Chondrocyte (in vitro differentiated cells): ENCODE data around the gene TYSND1. TPM values are rescaled to one million over a fixed set of nuclear protein-coding genes. Genes with fewer than 3 reads are reported as not detected.
"Not testable (repeated sequence)": the region's sequence is repeated elsewhere in the genome, so short reads cannot be mapped to it uniquely, and the experiment has no call there.

Experiments
- DNase-seq: peaks from one replicate; pipeline ENCODE4 v3.0.0; 2021; ENCODE audit warnings: mixed read lengths, low spot score
- H3K27ac Mint-ChIP-seq: one replicate; pipeline ENCODE4 v1.8.0; 2021; ENCODE audit warnings: mild to moderate bottlenecking, moderate library complexity, mixed read lengths; ENCODE audit not compliant: unreplicated experiment
- H3K27me3 Mint-ChIP-seq: 2 replicates; pipeline ENCODE4 v1.8.0; 2021; ENCODE audit warnings: low read depth, mixed read lengths
- H3K36me3 Mint-ChIP-seq: 2 replicates; pipeline ENCODE4 v1.8.0; 2021; ENCODE audit warnings: low read depth, mixed read lengths
- H3K4me1 Mint-ChIP-seq: 2 replicates; pipeline ENCODE4 v1.8.0; 2021; ENCODE audit warnings: low read depth, mild to moderate bottlenecking, mixed read lengths
- H3K4me3 Mint-ChIP-seq: one replicate; pipeline ENCODE4 v1.8.0; 2021; ENCODE audit warnings: mild to moderate bottlenecking, moderate library complexity, mixed read lengths; ENCODE audit not compliant: unreplicated experiment
- H3K9me3 Mint-ChIP-seq: 2 replicates; pipeline ENCODE4 v1.8.0; 2021; ENCODE audit warnings: low read depth, mixed read lengths
- total RNA-seq: library from RNA; stranded (reverse); gene quantifications from 3 replicates; pipeline ENCODE4 v1.2.1, GENCODE V29; 2021
- TF ChIP-seq, protein P1 (sequence below): fragments of 200-600 bp; sonication (generic); IDR thresholded peaks from 2 replicates; pipeline ENCODE4 v1.5.0; 2021; ENCODE audit warnings: antibody characterized with exemption, mild to moderate bottlenecking, moderate library complexity

Gene TYSND1
- total RNA-seq, 1 donor from 2014 or later = 9.4 TPM

DNA sequence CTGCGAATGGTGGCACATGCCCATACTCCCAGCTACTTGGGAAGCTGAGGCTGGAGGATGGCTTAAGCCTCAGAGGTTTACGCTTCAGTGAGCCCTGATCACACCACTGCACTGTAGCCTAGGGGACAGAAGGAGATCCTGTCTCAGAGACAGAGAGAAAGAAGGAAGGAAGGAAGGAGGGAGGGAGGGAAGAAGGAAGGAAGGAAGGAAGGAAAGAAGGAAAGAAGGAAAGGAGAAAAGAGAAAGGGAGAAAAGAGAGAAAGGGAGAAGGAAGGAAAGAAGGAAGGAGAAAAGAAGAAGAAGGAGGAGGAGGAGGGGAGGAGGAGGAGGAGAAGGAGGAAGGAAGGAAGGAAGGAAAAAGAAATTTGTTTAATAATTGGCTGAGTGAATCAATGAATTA lies 36.8 kb upstream of the TYSND1 start:
- H3K4me1 Mint-ChIP-seq = peaks cover 2% of the 10 kb centered on the region
- H3K9me3 Mint-ChIP-seq = peaks cover 11% of the 10 kb centered on the region
- TF ChIP-seq, protein P1, sequence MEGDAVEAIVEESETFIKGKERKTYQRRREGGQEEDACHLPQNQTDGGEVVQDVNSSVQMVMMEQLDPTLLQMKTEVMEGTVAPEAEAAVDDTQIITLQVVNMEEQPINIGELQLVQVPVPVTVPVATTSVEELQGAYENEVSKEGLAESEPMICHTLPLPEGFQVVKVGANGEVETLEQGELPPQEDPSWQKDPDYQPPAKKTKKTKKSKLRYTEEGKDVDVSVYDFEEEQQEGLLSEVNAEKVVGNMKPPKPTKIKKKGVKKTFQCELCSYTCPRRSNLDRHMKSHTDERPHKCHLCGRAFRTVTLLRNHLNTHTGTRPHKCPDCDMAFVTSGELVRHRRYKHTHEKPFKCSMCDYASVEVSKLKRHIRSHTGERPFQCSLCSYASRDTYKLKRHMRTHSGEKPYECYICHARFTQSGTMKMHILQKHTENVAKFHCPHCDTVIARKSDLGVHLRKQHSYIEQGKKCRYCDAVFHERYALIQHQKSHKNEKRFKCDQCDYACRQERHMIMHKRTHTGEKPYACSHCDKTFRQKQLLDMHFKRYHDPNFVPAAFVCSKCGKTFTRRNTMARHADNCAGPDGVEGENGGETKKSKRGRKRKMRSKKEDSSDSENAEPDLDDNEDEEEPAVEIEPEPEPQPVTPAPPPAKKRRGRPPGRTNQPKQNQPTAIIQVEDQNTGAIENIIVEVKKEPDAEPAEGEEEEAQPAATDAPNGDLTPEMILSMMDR = no peak
- H3K27me3 Mint-ChIP-seq = peaks cover 7% of the 10 kb centered on the region
- H3K36me3 Mint-ChIP-seq = no peaks in the 10 kb centered on the region
- no peak overlapping the region for H3K4me3 Mint-ChIP-seq
- no peak for DNase-seq
- H3K27ac Mint-ChIP-seq = no peak overlapping the region

DNA sequence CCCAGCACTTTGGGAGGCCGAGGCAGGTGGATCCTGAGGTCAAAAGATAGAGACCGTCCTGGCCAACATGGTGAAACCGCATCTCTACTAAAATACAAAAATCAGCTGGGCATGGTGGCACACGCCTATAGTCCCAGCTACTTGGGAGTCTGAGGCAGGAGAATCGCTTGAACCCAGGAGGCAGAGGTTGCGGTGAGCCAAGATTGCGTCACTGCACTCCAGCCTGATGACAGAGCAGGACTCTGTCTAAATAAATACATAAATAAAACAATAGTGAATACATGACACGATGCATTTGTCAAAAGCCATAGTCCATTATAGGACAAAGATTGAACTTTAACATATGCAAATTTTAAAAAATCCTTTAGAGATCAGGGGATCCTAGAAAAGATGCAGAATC lies 32.7 kb upstream of the TYSND1 start:
- DNase-seq, H3K4me1 Mint-ChIP-seq, H3K36me3 Mint-ChIP-seq, H3K27ac Mint-ChIP-seq, H3K27me3 Mint-ChIP-seq, H3K4me3 Mint-ChIP-seq: not testable (repeated sequence)
- H3K9me3 Mint-ChIP-seq = peaks cover 11% of the 10 kb centered on the region

DNA sequence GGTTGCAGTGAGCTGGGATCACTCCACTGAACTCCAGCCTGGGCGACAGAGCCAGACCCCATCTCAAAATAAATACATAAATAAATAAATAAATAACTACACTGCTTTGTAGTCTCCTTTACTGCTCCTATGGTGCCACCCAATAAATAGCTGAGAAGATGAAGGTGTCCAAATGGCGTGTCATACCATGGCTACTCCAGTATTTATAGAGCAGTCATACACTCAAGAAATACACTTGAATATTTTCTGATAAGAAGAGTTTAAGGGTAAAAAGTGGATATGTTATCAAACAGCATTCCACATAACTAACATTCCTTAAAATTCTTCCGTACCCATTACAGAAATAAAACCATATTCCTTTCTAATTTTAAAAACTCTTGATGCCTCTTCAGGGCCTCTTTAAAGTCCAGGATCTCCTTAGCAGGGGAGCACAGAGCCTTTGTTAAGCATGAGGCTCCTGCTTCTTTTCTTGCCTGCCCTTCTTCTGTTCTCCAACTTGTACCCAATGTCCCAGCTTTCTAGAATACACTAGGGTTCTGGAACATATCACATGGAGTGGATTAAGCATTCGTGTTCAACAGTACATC lies 31.7 kb upstream of the TYSND1 start:
- Mint-ChIP-seq H3K27ac (peak overlapping the region; percentile 12), H3K4me3 (no peak overlapping the region), H3K4me1 (peaks cover 3% of the 10 kb centered on the region), H3K9me3 (peaks cover 11% of the 10 kb centered on the region), H3K36me3 (no peaks in the 10 kb centered on the region), H3K27me3 (peaks cover 7% of the 10 kb centered on the region)
- TF ChIP-seq, protein P1 = no peak
- DNase-seq = no peak

DNA sequence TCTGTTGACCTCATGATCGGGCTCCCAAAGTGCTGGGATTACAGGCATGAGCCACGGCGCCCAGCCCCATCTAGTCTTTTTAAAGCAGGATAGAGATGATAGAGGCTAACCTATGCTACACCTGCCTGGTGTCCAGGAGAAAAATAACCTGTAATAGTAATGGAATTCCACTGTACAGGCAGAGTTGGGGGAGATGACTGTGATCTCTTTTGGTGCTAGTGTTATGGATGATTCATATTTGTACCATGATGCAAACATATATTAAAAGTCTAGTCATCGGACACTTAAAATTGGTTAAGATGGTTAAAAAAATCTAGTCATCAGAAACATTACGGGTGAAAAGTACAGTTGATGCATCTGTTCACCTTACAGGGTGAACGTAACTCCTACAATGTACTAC lies 29.9 kb upstream of the TYSND1 start:
- no peak overlapping the region for H3K4me3 Mint-ChIP-seq
- no peak for DNase-seq
- no peaks in the 10 kb centered on the region for H3K36me3 Mint-ChIP-seq
- TF ChIP-seq, protein P1 = no peak
- peaks cover 4% of the 10 kb centered on the region for H3K4me1 Mint-ChIP-seq
- H3K9me3 Mint-ChIP-seq = peaks cover 11% of the 10 kb centered on the region
- no peaks in the 10 kb centered on the region for H3K27me3 Mint-ChIP-seq
- no peak overlapping the region for H3K27ac Mint-ChIP-seq

DNA sequence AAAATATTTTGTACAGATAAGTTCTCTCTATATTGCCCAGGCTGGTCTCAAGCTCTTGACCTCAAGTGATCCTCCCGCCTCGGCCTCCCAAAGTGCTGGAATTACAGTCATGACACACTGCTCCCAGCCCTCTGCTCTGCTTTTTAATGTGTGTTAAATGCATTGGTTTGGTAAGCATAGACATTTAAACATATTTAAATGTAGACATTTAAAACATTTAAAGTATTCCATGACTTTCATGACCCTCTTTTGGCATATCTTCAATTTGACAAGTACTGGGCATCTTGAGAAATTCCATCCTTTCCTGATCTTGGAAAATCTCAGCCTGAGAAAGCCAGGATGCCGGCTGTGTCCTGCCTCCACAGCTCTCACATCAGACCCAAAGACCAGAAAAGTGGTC lies 29.0 kb upstream of the TYSND1 start:
- no peaks in the 10 kb centered on the region for H3K27me3 Mint-ChIP-seq
- no peak overlapping the region for H3K4me3 Mint-ChIP-seq
- no peak overlapping the region for H3K27ac Mint-ChIP-seq
- no peak for DNase-seq
- peaks cover 9% of the 10 kb centered on the region for H3K4me1 Mint-ChIP-seq
- no peaks in the 10 kb centered on the region for H3K36me3 Mint-ChIP-seq
- TF ChIP-seq, protein P1 = no peak
- H3K9me3 Mint-ChIP-seq = peaks cover 13% of the 10 kb centered on the region

DNA sequence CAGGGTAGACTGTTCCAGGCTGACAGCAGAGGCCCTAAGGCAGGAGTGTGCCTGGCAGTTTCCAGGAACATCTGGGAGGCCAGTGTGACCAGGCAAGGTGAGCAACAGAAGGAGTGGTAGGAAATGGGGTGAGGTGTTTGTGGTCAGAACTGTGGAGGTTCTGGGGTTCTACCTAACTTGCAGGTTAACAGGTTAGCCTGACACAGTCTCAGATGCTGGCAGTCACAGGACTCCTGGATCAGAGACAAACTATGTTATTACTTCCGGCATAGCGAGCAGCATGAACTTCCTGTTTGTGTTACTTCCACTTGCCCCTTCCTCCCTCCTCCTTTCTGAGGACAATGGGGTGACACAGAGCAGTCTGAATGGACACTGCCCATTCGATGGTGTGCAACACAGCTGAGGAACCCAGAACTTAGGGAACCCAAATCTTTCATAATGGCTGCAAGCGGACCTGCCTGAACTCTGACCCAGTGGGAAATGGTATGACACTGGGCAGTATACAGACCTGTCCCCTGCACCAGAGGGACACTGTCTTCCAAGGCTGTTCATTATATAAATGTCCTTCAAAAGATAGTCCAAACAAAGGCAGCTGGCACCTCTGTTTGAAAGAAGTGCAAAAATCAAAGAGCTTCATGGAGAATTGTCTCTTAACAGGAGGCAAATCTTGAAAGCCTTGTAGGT lies 27.7 kb upstream of the TYSND1 start:
- no peak overlapping the region for H3K4me3 Mint-ChIP-seq
- H3K27ac Mint-ChIP-seq = no peak overlapping the region
- H3K27me3 Mint-ChIP-seq = no peaks in the 10 kb centered on the region
- H3K9me3 Mint-ChIP-seq = peaks cover 3% of the 10 kb centered on the region
- no peak for DNase-seq
- H3K36me3 Mint-ChIP-seq = no peaks in the 10 kb centered on the region
- TF ChIP-seq, protein P1 = no peak
- peaks cover 11% of the 10 kb centered on the region for H3K4me1 Mint-ChIP-seq
